NCI-H2196 treated with DMSO at 0.1 percent for 48 hours (cell line): ENCODE data around the gene PLCB4.
"Not testable (repeated sequence)": the region's sequence is repeated elsewhere in the genome, so short reads cannot be mapped to it uniquely, and the experiment has no call there.

ENCODE experiments used
- DNase-seq: peaks from one replicate; lab custom pipeline; 2025; ENCODE audit not compliant: unreplicated experiment; lab: John Stamatoyannopoulos, UW

PLCB4 gene

GRCh38 chr20:9140162-9140760 lies 71.4 kb downstream of the PLCB4 start:
- DNase-seq: no peak

GRCh38 chr20:9141070-9141469 lies 72.2 kb downstream of the PLCB4 start:
- DNase-seq: no peak

- DNase-seq: no peak
Measured at GRCh38 chr20:9141921-9142320, 73.0 kb downstream of the PLCB4 start.

GRCh38 chr20:9142809-9143208 lies 73.9 kb downstream of the PLCB4 start:
- no peak for DNase-seq

GRCh38 chr20:9143926-9144325 lies 75.0 kb downstream of the PLCB4 start:
- DNase-seq: no peak

GRCh38 chr20:9144643-9145042 lies 75.8 kb downstream of the PLCB4 start:
- no peak for DNase-seq

GRCh38 chr20:9145142-9145541 lies 76.3 kb downstream of the PLCB4 start:
- no peak for DNase-seq

GRCh38 chr20:9146649-9147048 lies 77.8 kb downstream of the PLCB4 start:
- DNase-seq: no peak

GRCh38 chr20:9147547-9148024 lies 78.7 kb downstream of the PLCB4 start:
- no peak for DNase-seq

GRCh38 chr20:9148291-9148690 lies 79.4 kb downstream of the PLCB4 start:
- DNase-seq: no peak

- no peak for DNase-seq
Measured at GRCh38 chr20:9149087-9149486, 80.2 kb downstream of the PLCB4 start.

GRCh38 chr20:9149796-9150195 lies 80.9 kb downstream of the PLCB4 start:
- no peak for DNase-seq

GRCh38 chr20:9150679-9151078 lies 81.8 kb downstream of the PLCB4 start:
- DNase-seq: no peak

GRCh38 chr20:9152139-9152538 lies 83.3 kb downstream of the PLCB4 start:
- DNase-seq: not testable (repeated sequence)

- no peak for DNase-seq
Measured at GRCh38 chr20:9154464-9155024, 85.7 kb downstream of the PLCB4 start.

- no peak for DNase-seq
Measured at GRCh38 chr20:9156529-9157280, 87.8 kb downstream of the PLCB4 start.

GRCh38 chr20:9160331-9160730 lies 91.4 kb downstream of the PLCB4 start:
- no peak for DNase-seq

GRCh38 chr20:9160757-9161156 lies 91.9 kb downstream of the PLCB4 start:
- no peak for DNase-seq

GRCh38 chr20:9161311-9161710 lies 92.4 kb downstream of the PLCB4 start:
- DNase-seq: no peak

GRCh38 chr20:9163251-9163650 lies 94.4 kb downstream of the PLCB4 start:
- no peak for DNase-seq

- DNase-seq: no peak
Measured at GRCh38 chr20:9163995-9164394, 95.1 kb downstream of the PLCB4 start.

- DNase-seq: no peak
Measured at GRCh38 chr20:9165261-9165660, 96.4 kb downstream of the PLCB4 start.
